ENCODE results near the gene HDDC2.
A peak's percentile ranks its signal among the peaks of the same experiment; 100 is the strongest.

The HDDC2 gene

GRCh38 chr6:125300992-125301434, 754 bp downstream of the HDDC2 start:
- Histone ChIP-seq H3K9ac (ENCODE audit: low read length) (peak overlapping the region; percentile 81), H3K4me2 (ENCODE audit: low read depth, low read length, poor library complexity, severe bottlenecking) (peak overlapping the region; percentile 70), H2AFZ (ENCODE audit: low read depth, low read length, severe bottlenecking) (peak overlapping the region; percentile 68), H3K9me2 (replicated peaks; ENCODE audit: insufficient read depth, low read length) (no peaks in the 10 kb centered on the region), H3K36me3 (ENCODE audit: low read length) (peaks cover 33% of the 10 kb centered on the region), H4K20me1 (ENCODE audit: low read depth, low read length) (no peaks in the 10 kb centered on the region), H3K79me2 (ENCODE audit: insufficient read depth, low read length) (peaks cover 38% of the 10 kb centered on the region), H3F3A (ENCODE audit: insufficient read depth) (peaks cover 14% of the 10 kb centered on the region), H3K27me3 (ENCODE audit: low read length) (no peaks in the 10 kb centered on the region), H3K9me3 (ENCODE audit: insufficient read depth, low read length) (no peaks in the 10 kb centered on the region), H3K27ac (ENCODE audit: low read depth, low read length) (peak overlapping the region; percentile 69; the same call in 1 of the 2 replicates), H3K4me3 (ENCODE audit: insufficient read depth, low read length, poor library complexity, severe bottlenecking) (peak overlapping the region; percentile 76)
- TF ChIP-seq CTCF (IDR thresholded peaks at IDR 0.05; ENCODE audit: insufficient read depth, low read length, poor library complexity, severe bottlenecking) = no peak
- no peak for TF ChIP-seq EZH2phosphoT487 (conservative IDR thresholded peaks at IDR 0.05; ENCODE audit: low read length)

- Histone ChIP-seq H3K4me3 (ENCODE audit: insufficient read depth, low read length, poor library complexity, severe bottlenecking) (no peak overlapping the region), H4K20me1 (ENCODE audit: low read depth, low read length) (no peaks in the 10 kb centered on the region), H3K36me3 (ENCODE audit: low read length) (peaks cover 47% of the 10 kb centered on the region), H3K27ac (ENCODE audit: low read depth, low read length) (no peak overlapping the region), H3K9ac (ENCODE audit: low read length) (no peak overlapping the region), H3K9me2 (replicated peaks; ENCODE audit: insufficient read depth, low read length) (no peaks in the 10 kb centered on the region), H3K27me3 (ENCODE audit: low read length) (no peaks in the 10 kb centered on the region), H2AFZ (ENCODE audit: low read depth, low read length, severe bottlenecking) (no peak overlapping the region), H3K79me2 (ENCODE audit: insufficient read depth, low read length) (peaks cover 52% of the 10 kb centered on the region), H3F3A (ENCODE audit: insufficient read depth) (peaks cover 14% of the 10 kb centered on the region), H3K9me3 (ENCODE audit: insufficient read depth, low read length) (no peaks in the 10 kb centered on the region), H3K4me2 (ENCODE audit: low read depth, low read length, poor library complexity, severe bottlenecking) (no peak overlapping the region)
- TF ChIP-seq CTCF (IDR thresholded peaks at IDR 0.05; ENCODE audit: insufficient read depth, low read length, poor library complexity, severe bottlenecking) (no peak), EZH2phosphoT487 (conservative IDR thresholded peaks at IDR 0.05; ENCODE audit: low read length) (no peak)
These were observed 2.5 kb downstream of the HDDC2 start for GRCh38 chr6:125299257-125299656.

- peaks cover 69% of the 10 kb centered on the region for H3K36me3 ChIP-seq (ENCODE audit: low read length)
- H4K20me1 ChIP-seq (ENCODE audit: low read depth, low read length) = no peaks in the 10 kb centered on the region
- TF ChIP-seq CTCF (IDR thresholded peaks at IDR 0.05; ENCODE audit: insufficient read depth, low read length, poor library complexity, severe bottlenecking) (no peak), EZH2phosphoT487 (conservative IDR thresholded peaks at IDR 0.05; ENCODE audit: low read length) (no peak)
- no peak overlapping the region for H2AFZ ChIP-seq (ENCODE audit: low read depth, low read length, severe bottlenecking)
- H3F3A ChIP-seq (ENCODE audit: insufficient read depth) = no peaks in the 10 kb centered on the region; the same call in 1 of the 2 replicates
- no peaks in the 10 kb centered on the region for H3K9me3 ChIP-seq (ENCODE audit: insufficient read depth, low read length)
- H3K79me2 ChIP-seq (ENCODE audit: insufficient read depth, low read length) = peaks cover 70% of the 10 kb centered on the region
- H3K9me2 ChIP-seq (replicated peaks; ENCODE audit: insufficient read depth, low read length) = no peaks in the 10 kb centered on the region
- no peak overlapping the region for H3K4me2 ChIP-seq (ENCODE audit: low read depth, low read length, poor library complexity, severe bottlenecking)
- H3K27me3 ChIP-seq (ENCODE audit: low read length) = no peaks in the 10 kb centered on the region
- no peak overlapping the region for H3K27ac ChIP-seq (ENCODE audit: low read depth, low read length)
- no peak overlapping the region for H3K9ac ChIP-seq (ENCODE audit: low read length)
- no peak overlapping the region for H3K4me3 ChIP-seq (ENCODE audit: insufficient read depth, low read length, poor library complexity, severe bottlenecking)
These were observed 5.3 kb downstream of the HDDC2 start for GRCh38 chr6:125296471-125296870.

Measured in SU-DHL-6 (cell line).